Fibroblast of villous mesenchyme (primary cell): ENCODE data around the gene IL3RA. TPM values are rescaled to one million over a fixed set of nuclear protein-coding genes. Genes with fewer than 3 reads are reported as not detected.
"Not testable (repeated sequence)": the region's sequence is repeated elsewhere in the genome, so short reads cannot be mapped to it uniquely, and the experiment has no call there.

Experiments
- DNase-seq: peaks from one replicate; pipeline ENCODE4 v3.0.0-alpha.2; 2010; ENCODE audit warnings: low read depth
- H3K4me3 ChIP-seq: 2 replicates; pipeline ENCODE4 v1.5.1; 2011; ENCODE audit warnings: low read depth, mild to moderate bottlenecking, low read length
- CTCF ChIP-seq: IDR thresholded peaks from 2 replicates; pipeline ENCODE4 v1.5.1; 2012; ENCODE audit warnings: low read depth, mild to moderate bottlenecking, low read length; ENCODE audit not compliant: insufficient read depth
- total RNA-seq: library from RNA; depleted of rRNA; stranded (reverse); fragments of >200 nt; gene quantifications from 2 replicates; pipeline ENCODE4 v1.2.3, GENCODE V29; 2012

The IL3RA gene
- total RNA-seq, 1 donor, result not detected

- no peak for TF ChIP-seq CTCF
- DNase-seq, result no peak
- H3K4me3 ChIP-seq, result no peak overlapping the region
Measured at GRCh38 chrX:1361910-1362309, 25.3 kb downstream of the IL3RA start.

GRCh38 chrX:1366363-1366762, 29.8 kb downstream of the IL3RA start:
- H3K4me3 ChIP-seq, DNase-seq: not testable (repeated sequence)

DNA sequence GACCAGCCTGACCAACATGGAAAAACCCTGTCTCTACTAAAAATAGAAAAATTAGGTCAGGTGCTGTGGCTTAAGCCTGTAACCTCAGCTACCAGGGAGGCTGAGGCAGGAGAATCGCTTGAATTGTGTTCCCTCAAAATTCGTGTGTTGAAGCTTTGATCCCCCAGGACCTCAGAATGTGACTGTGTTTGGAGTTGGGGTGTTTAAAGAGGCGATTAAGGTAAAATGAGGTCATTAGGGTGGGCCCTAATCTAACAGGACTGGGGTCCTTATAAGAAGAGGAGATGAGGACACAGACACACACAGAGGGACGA, 31.8 kb downstream of the IL3RA start:
- DNase-seq, result no peak
- no peak overlapping the region for H3K4me3 ChIP-seq
- no peak for TF ChIP-seq CTCF

DNA sequence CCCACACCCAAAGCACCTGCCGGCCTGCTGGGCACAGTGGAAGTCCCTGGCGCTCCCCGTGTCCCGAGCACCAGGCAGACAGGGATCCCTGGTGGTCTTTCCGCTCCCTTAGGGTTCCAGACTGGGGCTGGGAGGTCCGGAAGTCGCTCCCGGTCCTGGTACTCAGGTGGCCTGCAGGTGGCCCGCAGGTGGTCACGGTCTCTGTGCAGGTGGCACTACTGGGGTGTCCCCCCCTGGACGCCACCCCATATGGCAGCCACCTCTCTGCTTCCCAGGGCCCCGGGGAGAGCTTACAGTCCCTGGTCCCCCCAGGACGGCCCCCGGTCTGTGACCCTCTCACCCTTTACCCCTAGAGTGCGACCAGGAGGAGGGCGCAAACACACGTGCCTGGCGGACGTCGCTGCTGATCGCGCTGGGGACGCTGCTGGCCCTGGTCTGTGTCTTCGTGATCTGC, 41.7 kb downstream of the IL3RA start:
- no peak for DNase-seq
- no peak overlapping the region for H3K4me3 ChIP-seq
- no peak for TF ChIP-seq CTCF

DNA sequence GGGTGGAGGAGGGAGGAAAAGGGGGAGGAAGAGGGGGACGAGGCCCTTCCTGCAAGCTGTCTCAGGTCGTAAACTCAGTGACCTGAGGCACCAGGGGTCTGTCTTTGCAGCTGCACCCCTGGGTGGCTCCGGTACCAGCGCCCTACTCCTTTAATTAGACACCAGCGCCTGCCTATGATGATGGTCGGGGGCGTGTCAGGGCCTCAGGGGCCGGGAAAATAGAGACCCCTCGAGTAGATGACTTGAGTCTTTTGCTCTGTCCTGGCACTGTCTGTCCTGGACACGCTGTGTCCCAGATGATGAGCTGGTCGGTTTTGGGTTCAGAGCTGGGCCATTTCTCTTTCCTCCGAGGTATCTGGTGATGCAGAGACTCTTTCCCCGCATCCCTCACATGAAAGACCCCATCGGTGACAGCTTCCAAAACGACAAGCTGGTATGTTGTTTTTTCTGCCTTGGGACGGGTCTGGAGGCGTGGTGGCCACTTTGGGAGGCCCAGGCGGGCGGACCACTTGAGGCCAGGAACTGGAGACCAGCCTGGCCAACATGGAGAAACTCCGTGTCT, 44.2 kb downstream of the IL3RA start:
- TF ChIP-seq CTCF, result no peak

DNA sequence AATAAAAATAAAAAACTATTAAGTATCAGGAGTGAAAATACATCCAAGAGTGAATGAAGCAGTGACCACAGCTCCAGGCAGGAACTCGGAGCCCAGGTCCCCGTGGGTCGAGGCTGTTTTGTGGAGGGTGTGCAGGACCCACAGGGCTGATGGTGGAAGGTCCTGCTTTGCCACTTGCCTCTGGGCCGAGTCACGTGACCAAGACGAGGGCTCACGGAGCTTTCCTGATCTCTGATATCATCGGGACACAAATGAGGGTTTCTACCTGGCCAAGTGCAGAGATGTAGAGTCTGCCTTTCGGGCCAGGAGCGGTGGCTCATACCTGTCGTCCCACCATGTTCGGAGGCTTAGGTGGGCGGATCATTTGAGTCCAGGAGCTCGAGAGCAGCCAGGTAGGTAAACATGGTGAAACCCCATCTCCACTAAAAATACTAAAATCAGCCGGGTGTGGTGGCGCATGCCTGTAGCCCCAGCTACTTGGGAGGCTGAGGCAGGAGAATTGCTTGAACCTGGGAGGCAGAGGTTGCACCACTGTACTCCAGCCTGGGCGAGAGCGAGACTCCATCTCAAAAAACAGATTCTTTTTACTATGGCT, 48.2 kb downstream of the IL3RA start:
- H3K4me3 ChIP-seq, result no peak overlapping the region
- TF ChIP-seq CTCF, result no peak
- DNase-seq, result no peak

More for the DNA sequence above, 44.2 kb downstream of the IL3RA start:
- no peak for DNase-seq
- no peak overlapping the region for H3K4me3 ChIP-seq

- no peak for DNase-seq
- no peak overlapping the region for H3K4me3 ChIP-seq
- TF ChIP-seq CTCF, result no peak
Measured at GRCh38 chrX:1385253-1386223, 49.0 kb downstream of the IL3RA start.
